SK-N-MC (cell line): ENCODE results near the gene RPF1.

Source experiments
- EZH2 ChIP-seq: fragments of 200-600 bp; sonication (generic); IDR thresholded peaks from one replicate; pipeline ENCODE4 v1.6.1; 2017; ENCODE audit warnings: antibody characterized with exemption
- FOXP2 ChIP-seq: optimal IDR thresholded peaks from 2 replicates; pipeline ENCODE3; 2011; ENCODE audit warnings: mild to moderate bottlenecking, moderate library complexity; ENCODE audit not compliant: insufficient read depth; ENCODE audit errors: extremely low read length, control extremely low read depth
- POLR2AphosphoS5 ChIP-seq: IDR thresholded peaks from 2 replicates; pipeline ENCODE4 v1.6.1; 2012; ENCODE audit warnings: mild to moderate bottlenecking, low read depth, low read length, borderline replicate concordance

GRCh38 chr1:84508510-84508909 is 29.4 kb downstream of the RPF1 start:
- TF ChIP-seq EZH2 (no peak), POLR2AphosphoS5 (no peak), FOXP2 (no peak)
